Liver (tissue), 9 donors: Measurements from ENCODE around the gene DMWD. TPM values are rescaled to one million over a fixed set of nuclear protein-coding genes. Genes with fewer than 3 reads are reported as not detected.

Experiments
- DNase-seq: peaks from one replicate; pipeline ENCODE4 v3.0.0-alpha.2; 2017; ENCODE audit warnings: low spot score
- H3K27ac ChIP-seq, 2 donors: one replicate each; pipeline ENCODE4 v1.7.0; 2013; ENCODE audit warnings: inconsistent platforms in 2 of 2, low read length in 2 of 2, control low read depth in 1 of 2, low read depth in 1 of 2, mild to moderate bottlenecking in 1 of 2
- H3K27me3 ChIP-seq, 4 donors: one replicate each; pipeline versions ENCODE4 v1.6.1 to v1.7.0; 2013; ENCODE audit warnings: low read length in 3 of 4, inconsistent platforms in 1 of 4, mild to moderate bottlenecking in 1 of 4, moderate library complexity in 1 of 4; ENCODE audit not compliant: control insufficient read depth in 4 of 4, insufficient read depth in 4 of 4
- H3K36me3 ChIP-seq, 4 donors: one replicate each; pipeline versions ENCODE4 v1.6.1 to v1.7.0; 2013; ENCODE audit warnings: low read length in 3 of 4, mild to moderate bottlenecking in 3 of 4, low read depth in 1 of 4, moderate library complexity in 1 of 4; ENCODE audit not compliant: control insufficient read depth in 4 of 4, insufficient read depth in 3 of 4
- H3K4me1 ChIP-seq, 4 donors: one replicate each; pipeline versions ENCODE4 v1.6.1 to v1.7.0; 2013; ENCODE audit warnings: low read length in 3 of 4, mild to moderate bottlenecking in 3 of 4, moderate library complexity in 1 of 4; ENCODE audit not compliant: control insufficient read depth in 4 of 4, insufficient read depth in 4 of 4
- H3K4me3 ChIP-seq, 3 donors: one replicate each; pipeline versions ENCODE4 v1.6.1 to v1.7.0; 2013; ENCODE audit warnings: low read length in 3 of 3, control low read depth in 1 of 3, low read depth in 1 of 3, mild to moderate bottlenecking in 1 of 3
- H3K9ac ChIP-seq, 2 donors: one replicate each; pipeline ENCODE4 v1.7.0; 2013; ENCODE audit warnings: low read length in 2 of 2, mild to moderate bottlenecking in 2 of 2, moderate library complexity in 2 of 2, control low read depth in 1 of 2, low read depth in 1 of 2
- H3K9me3 ChIP-seq, 4 donors: one replicate each; pipeline versions ENCODE4 v1.6.1 to v1.7.0; 2013; ENCODE audit warnings: low read length in 3 of 4; ENCODE audit not compliant: control insufficient read depth in 4 of 4
- ATF3 ChIP-seq: IDR thresholded peaks from 2 replicates; pipeline ENCODE4 v1.6.1; 2016; ENCODE audit warnings: antibody characterized with exemption
- CTCF ChIP-seq: fragments of 150-350 bp; IDR thresholded peaks from 2 replicates; pipeline ENCODE4 v1.5.1; 2017; ENCODE audit warnings: improper control_type of control experiment, low read depth, low read length; ENCODE audit not compliant: missing input control
- EGR1 ChIP-seq, 2 donors: IDR thresholded peaks; 2 replicates each; pipeline ENCODE4 v1.6.1; 2016 to 2018; ENCODE audit warnings: antibody characterized with exemption in 2 of 2, low read depth in 2 of 2
- FOXA2 ChIP-seq: IDR thresholded peaks from 2 replicates; pipeline ENCODE4 v1.6.1; 2016; ENCODE audit warnings: antibody characterized with exemption
- GABPA ChIP-seq, 2 donors: IDR thresholded peaks in 1 of 2; conservative IDR thresholded peaks in 1 of 2; 2 replicates each; pipeline ENCODE4 v1.6.1; 2016; ENCODE audit warnings: antibody characterized with exemption in 2 of 2, mild to moderate bottlenecking in 1 of 2, moderate library complexity in 1 of 2
- HNF4A ChIP-seq, 2 donors: conservative IDR thresholded peaks; 2 replicates each; pipeline ENCODE4 v1.6.1; 2016; ENCODE audit warnings: antibody characterized with exemption in 2 of 2, mild to moderate bottlenecking in 2 of 2
- MAX ChIP-seq: IDR thresholded peaks from 2 replicates; pipeline ENCODE4 v1.6.1; 2016; ENCODE audit warnings: antibody characterized with exemption
- NR2F2 ChIP-seq: IDR thresholded peaks from 2 replicates; pipeline ENCODE4 v1.6.1; 2016; ENCODE audit warnings: antibody characterized with exemption
- RAD21 ChIP-seq, 2 donors: IDR thresholded peaks; 2 replicates each; pipeline ENCODE4 v1.6.1; 2016; ENCODE audit warnings: antibody characterized with exemption in 2 of 2, mild to moderate bottlenecking in 2 of 2
- REST ChIP-seq: IDR thresholded peaks from 2 replicates; pipeline ENCODE4 v1.6.1; 2016; ENCODE audit warnings: antibody characterized with exemption, mild to moderate bottlenecking
- RXRA ChIP-seq, 2 donors: IDR thresholded peaks; 2 replicates each; pipeline ENCODE4 v1.6.1; 2017 to 2018; ENCODE audit warnings: antibody characterized with exemption in 2 of 2, mild to moderate bottlenecking in 1 of 2
- SP1 ChIP-seq: IDR thresholded peaks from 2 replicates; pipeline ENCODE4 v1.6.1; 2018; ENCODE audit warnings: antibody characterized with exemption, mild to moderate bottlenecking
- TAF1 ChIP-seq: conservative IDR thresholded peaks from 2 replicates; pipeline ENCODE4 v1.6.1; 2016; ENCODE audit warnings: antibody characterized with exemption, mild to moderate bottlenecking
- YY1 ChIP-seq: IDR thresholded peaks from 2 replicates; pipeline ENCODE4 v1.6.1; 2016; ENCODE audit warnings: antibody characterized with exemption, mild to moderate bottlenecking
- WGBS: extraction: QIAGEN DNeasy Blood & Tissue Kit; methylation state at CpG from one replicate; pipeline ENCODE4 v1.1.7; 2013; 5-methylcytosine and 5-hydroxymethylcytosine counted together
- polyA plus RNA-seq, 2 donors: library from polyadenylated mRNA; stranded (reverse) in 1 of 2; unstranded in 1 of 2; fragments of 200-250 nt in 1 of 2; fragments of >200 nt in 1 of 2; fragmentation: Nextera tagmentation in 1 of 2; extraction: Ambion mirVana in 1 of 2; gene quantifications; one replicate each; pipeline versions ENCODE4 v1.2.1 to v1.2.3, GENCODE V29; 2013 to 2015
- total RNA-seq, 2 donors: library from RNA; depleted of rRNA; stranded (reverse); fragments of >200 nt; gene quantifications; one replicate each; pipeline ENCODE4 v1.2.3, GENCODE V29; 2014
- donor health status: healthy.
- donor health status: healthy.
- donor health status: healthy.
- donor health status: healthy.
- donor health status: healthy.

DMWD gene
- total RNA-seq (10 to 100 TPM; 11.3 to 14.6 TPM), polyA plus RNA-seq (1 to 10 TPM; 3.7 to 6.5 TPM)

- H3K4me3 ChIP-seq = peak within 1 kb of the TSS; percentile 70 to 93 (median 71)
- no peak for TF ChIP-seq ATF3
- no peak for TF ChIP-seq REST
- no peak for TF ChIP-seq MAX
- TF ChIP-seq HNF4A (conservative IDR thresholded peaks at IDR 0.05) = no peak
- no peak for TF ChIP-seq NR2F2
- TF ChIP-seq SP1 = peak; percentile 69
- no peak for TF ChIP-seq RAD21 (IDR thresholded peaks at IDR 0.05)
- TF ChIP-seq CTCF = no peak
- TF ChIP-seq TAF1 = no peak
- peak in 1 of 2 donors; percentile 88 for TF ChIP-seq GABPA (IDR thresholded peaks at IDR 0.05 in 1 of 2, conservative IDR thresholded peaks at IDR 0.05 in 1 of 2)
- peak; percentile 44 for TF ChIP-seq YY1
- peak; percentile 97 to 99 for TF ChIP-seq EGR1 (IDR thresholded peaks at IDR 0.05; ENCODE audit: low read depth in 2 of 2)
- no peak for TF ChIP-seq FOXA2
- TF ChIP-seq RXRA (IDR thresholded peaks at IDR 0.05) = no peak
- H3K27ac ChIP-seq = no peak within 1 kb of the TSS
- H3K27me3 ChIP-seq = no peaks in the 10 kb centered on the region
- H3K36me3 ChIP-seq = peaks cover 0 to 16% (median 4%) of the 10 kb centered on the region in 4 donors
- DNase-seq = peak; percentile 100
- H3K9me3 ChIP-seq = no peaks in the 10 kb centered on the region
- peaks cover 0 to 14% (median 13%) of the 10 kb centered on the region in 4 donors for H3K4me1 ChIP-seq
- no peak within 1 kb of the TSS for H3K9ac ChIP-seq
- WGBS = under 1% methylated on average over 86 of the region's 86 CpGs
Observed at GRCh38 chr19:45792470-45793177, at the start of gene DMWD. Gene DMWD (minus strand): TSS chr19:45792845. CDS start chr19:45792756, 89 bp downstream.

GRCh38 chr19:45842198-45842597 is 49.6 kb upstream of the DMWD start:
- Histone ChIP-seq H3K27ac (no peak overlapping the region), H3K4me1 (no peaks in the 10 kb centered on the region), H3K4me3 (no peak overlapping the region), H3K36me3 (peaks cover 21 to 71% (median 54%) of the 10 kb centered on the region in 4 donors), H3K9me3 (peaks cover 0 to 3% (median 0%) of the 10 kb centered on the region in 4 donors), H3K27me3 (no peaks in the 10 kb centered on the region), H3K9ac (no peak overlapping the region)
- no peak for DNase-seq
- TF ChIP-seq RXRA (IDR thresholded peaks at IDR 0.05) (no peak), GABPA (IDR thresholded peaks at IDR 0.05 in 1 of 2, conservative IDR thresholded peaks at IDR 0.05 in 1 of 2) (no peak), RAD21 (IDR thresholded peaks at IDR 0.05) (no peak)
- 96% methylated on average over 14 of the region's 14 CpGs for WGBS
